SJSA1 (cell line): ENCODE measurements around the gene MGST1. TPM values are rescaled to one million over a fixed set of nuclear protein-coding genes. Genes with fewer than 3 reads are reported as not detected.

Source experiments
- DNase-seq, 2 experiments: peaks; one replicate each; pipeline ENCODE4 v3.0.0-alpha.2; 2015 to 2020; ENCODE audit warnings: low spot score in 2 of 2, low read depth in 1 of 2
- H3K27ac ChIP-seq: fragments of 250-450 bp; sonication (Bioruptor Pico); 2 replicates; pipeline ENCODE4 v1.5.1; 2020; ENCODE audit warnings: mild to moderate bottlenecking, moderate library complexity
- H3K27me3 ChIP-seq: fragments of 250-450 bp; sonication (Bioruptor Pico); replicated peaks from 2 replicates; pipeline ENCODE4 v1.5.1; 2020; ENCODE audit warnings: mild to moderate bottlenecking, moderate library complexity
- H3K36me3 ChIP-seq: fragments of 250-450 bp; sonication (Bioruptor Pico); 2 replicates; pipeline ENCODE4 v1.5.1; 2020; ENCODE audit warnings: mild to moderate bottlenecking
- H3K4me1 ChIP-seq: fragments of 250-450 bp; sonication (Bioruptor Pico); replicated peaks from 2 replicates; pipeline ENCODE4 v1.6.1; 2021; ENCODE audit warnings: mild to moderate bottlenecking
- H3K4me3 ChIP-seq: fragments of 250-450 bp; sonication (Bioruptor Pico); 2 replicates; pipeline ENCODE4 v1.5.1; 2020; ENCODE audit warnings: mild to moderate bottlenecking
- H3K9me3 ChIP-seq: fragments of 250-450 bp; sonication (Bioruptor Pico); replicated peaks from 2 replicates; pipeline ENCODE4 v1.5.1; 2020; ENCODE audit warnings: mild to moderate bottlenecking
- total RNA-seq: library from RNA; depleted of rRNA; stranded (reverse); fragments of >200 nt; shearing (Covaris generic); gene quantifications from 2 replicates; pipeline ENCODE4 v1.2.3, GENCODE V29; 2014

MGST1 gene
- total RNA-seq, 1 experiment from 2014 or later: not detected

GRCh38 chr12:16330560-16330959, 16.9 kb upstream of the MGST1 start:
- no peak overlapping the region for H3K27ac ChIP-seq
- no peak overlapping the region for H3K4me3 ChIP-seq
- H3K36me3 ChIP-seq: no peaks in the 10 kb centered on the region
- H3K27me3 ChIP-seq: no peaks in the 10 kb centered on the region
- DNase-seq: no peak
- H3K4me1 ChIP-seq: no peaks in the 10 kb centered on the region
- no peaks in the 10 kb centered on the region for H3K9me3 ChIP-seq

GRCh38 chr12:16331998-16332397, 15.4 kb upstream of the MGST1 start:
- no peaks in the 10 kb centered on the region for H3K9me3 ChIP-seq
- H3K27me3 ChIP-seq: no peaks in the 10 kb centered on the region
- H3K36me3 ChIP-seq: no peaks in the 10 kb centered on the region
- DNase-seq: no peak
- H3K4me1 ChIP-seq: no peaks in the 10 kb centered on the region
- H3K27ac ChIP-seq: no peak overlapping the region
- H3K4me3 ChIP-seq: no peak overlapping the region

DNA sequence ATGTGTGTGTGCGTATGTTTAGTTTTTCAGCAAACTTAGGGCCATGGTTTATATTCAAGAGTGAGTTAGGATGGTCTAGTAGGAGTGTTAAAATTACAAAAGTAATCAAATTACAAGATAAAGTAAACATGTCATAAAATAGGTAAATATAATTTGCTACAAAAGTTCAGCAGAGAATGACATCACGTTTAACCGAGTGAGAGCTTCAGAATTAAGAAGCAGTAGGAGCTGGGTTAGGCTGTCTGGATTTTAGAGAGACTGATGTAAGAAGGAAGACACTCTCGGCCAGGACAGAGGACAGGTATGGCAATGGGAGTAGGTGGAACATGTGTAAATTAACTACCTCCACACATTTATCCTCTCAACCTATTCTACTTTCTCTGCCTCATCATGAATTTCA, 11.6 kb upstream of the MGST1 start:
- Histone ChIP-seq H3K4me3 (no peak overlapping the region), H3K9me3 (no peaks in the 10 kb centered on the region), H3K27me3 (no peaks in the 10 kb centered on the region), H3K4me1 (no peaks in the 10 kb centered on the region), H3K36me3 (no peaks in the 10 kb centered on the region), H3K27ac (no peak overlapping the region)
- DNase-seq: no peak

GRCh38 chr12:16344269-16344668, 3.2 kb upstream of the MGST1 start:
- no peaks in the 10 kb centered on the region for H3K36me3 ChIP-seq
- no peak for DNase-seq
- H3K4me3 ChIP-seq: no peak overlapping the region
- H3K4me1 ChIP-seq: no peaks in the 10 kb centered on the region
- no peak overlapping the region for H3K27ac ChIP-seq
- H3K9me3 ChIP-seq: no peaks in the 10 kb centered on the region
- no peaks in the 10 kb centered on the region for H3K27me3 ChIP-seq

DNA sequence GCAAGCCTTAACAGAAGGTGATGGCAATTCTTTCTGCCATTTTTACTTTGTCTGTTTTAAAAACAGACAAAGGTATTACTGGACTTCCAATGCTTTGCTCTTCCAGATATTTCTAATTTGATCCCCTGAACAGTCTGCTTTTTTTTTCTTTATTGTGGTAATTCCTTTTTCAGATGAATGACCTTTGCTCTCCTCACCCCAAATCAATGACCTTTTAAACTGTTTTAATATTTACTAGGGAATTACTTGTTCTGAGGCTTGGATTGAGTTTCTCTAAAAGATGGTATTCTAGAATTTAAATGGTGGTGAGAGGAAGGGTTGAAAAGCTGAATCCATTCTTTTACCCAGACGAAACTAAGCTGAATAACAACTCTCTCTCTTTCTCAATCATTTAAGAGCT, 2.3 kb upstream of the MGST1 start:
- Histone ChIP-seq H3K36me3 (no peaks in the 10 kb centered on the region), H3K4me1 (no peaks in the 10 kb centered on the region), H3K27ac (no peak overlapping the region), H3K27me3 (no peaks in the 10 kb centered on the region), H3K4me3 (no peak overlapping the region), H3K9me3 (no peaks in the 10 kb centered on the region)
- no peak for DNase-seq

GRCh38 chr12:16346958-16347357, 487 bp upstream of the MGST1 start:
- Histone ChIP-seq H3K4me1 (no peaks in the 10 kb centered on the region), H3K27me3 (no peaks in the 10 kb centered on the region), H3K27ac (no peak overlapping the region), H3K36me3 (no peaks in the 10 kb centered on the region), H3K4me3 (no peak overlapping the region), H3K9me3 (no peaks in the 10 kb centered on the region)
- no peak for DNase-seq

DNA sequence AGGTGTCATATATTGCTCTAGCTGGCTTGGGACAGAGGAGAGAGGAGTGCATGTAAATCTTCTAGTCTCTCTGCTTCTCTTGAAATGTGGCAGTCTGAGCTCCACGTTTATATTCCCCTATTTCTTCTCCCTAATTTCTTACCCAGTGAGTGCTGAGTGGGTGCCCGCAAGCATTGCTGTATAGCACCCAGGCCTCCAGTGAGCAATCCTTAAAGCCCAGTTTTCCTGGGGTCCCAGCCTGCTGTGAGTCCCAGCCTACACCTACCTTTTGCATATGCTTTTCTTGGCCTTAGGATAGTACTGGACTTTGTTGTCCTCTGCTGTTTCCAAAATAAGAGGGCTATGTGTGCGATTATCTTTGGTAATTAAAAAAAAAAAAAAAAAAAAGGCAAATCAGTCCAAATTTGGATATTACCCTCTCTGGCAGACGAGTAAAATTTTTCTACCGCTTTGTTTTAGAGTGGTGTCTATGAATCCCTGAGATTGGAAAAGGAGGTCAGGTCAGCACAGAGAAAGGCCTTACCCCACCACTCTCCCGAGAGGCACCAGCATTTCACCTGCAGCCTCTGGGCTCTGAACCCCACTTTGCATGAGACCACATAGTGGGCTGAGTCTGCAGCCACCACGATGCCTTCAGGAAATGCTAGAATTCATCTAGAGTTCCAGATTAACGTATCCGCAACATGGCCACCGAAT, 1.1 kb downstream of the MGST1 start:
- Histone ChIP-seq H3K36me3 (no peaks in the 10 kb centered on the region), H3K4me3 (no peak overlapping the region), H3K4me1 (no peaks in the 10 kb centered on the region), H3K27ac (no peak overlapping the region), H3K9me3 (no peaks in the 10 kb centered on the region), H3K27me3 (no peaks in the 10 kb centered on the region)
- DNase-seq: no peak

DNA sequence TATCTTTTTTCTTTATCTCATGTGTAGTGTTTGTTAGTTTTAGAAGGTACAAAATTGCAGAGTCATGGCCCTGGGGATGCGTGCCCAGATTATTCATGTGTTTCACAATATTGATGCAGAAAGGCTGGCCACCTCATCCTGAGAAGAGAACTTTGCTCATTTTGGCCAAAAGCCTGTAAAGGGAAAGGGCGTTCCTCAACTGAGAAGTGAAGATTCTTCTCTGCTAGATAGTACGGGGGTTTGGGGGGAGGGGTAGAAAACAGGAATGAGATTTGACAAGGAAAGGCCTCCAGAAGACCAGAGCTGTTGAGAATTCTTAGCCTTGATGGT, 1.7 kb downstream of the MGST1 start:
- no peaks in the 10 kb centered on the region for H3K27me3 ChIP-seq
- no peak overlapping the region for H3K27ac ChIP-seq
- H3K4me1 ChIP-seq: no peaks in the 10 kb centered on the region
- H3K9me3 ChIP-seq: no peaks in the 10 kb centered on the region
- no peak overlapping the region for H3K4me3 ChIP-seq
- H3K36me3 ChIP-seq: no peaks in the 10 kb centered on the region
- no peak for DNase-seq

DNA sequence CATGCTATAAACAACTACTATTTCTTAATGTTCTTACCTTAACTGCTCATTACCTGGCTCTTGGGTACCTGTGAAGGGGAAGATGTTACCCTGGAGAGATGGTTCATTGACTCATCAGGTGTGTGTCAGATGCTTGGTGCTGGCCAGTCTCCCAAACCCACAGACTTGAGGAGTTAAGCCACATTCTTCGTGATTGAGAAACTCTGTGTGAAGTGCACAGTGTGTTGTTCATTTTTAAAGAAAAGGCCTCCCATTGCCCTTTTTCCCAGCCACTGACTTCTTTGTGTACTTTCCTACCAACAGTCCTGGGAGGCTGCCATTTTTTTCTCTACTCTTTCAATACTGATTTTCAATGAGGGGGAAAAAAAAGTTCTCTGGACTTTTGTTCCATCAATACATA, 3.2 kb downstream of the MGST1 start:
- H3K4me3 ChIP-seq: no peak overlapping the region
- H3K9me3 ChIP-seq: no peaks in the 10 kb centered on the region
- DNase-seq: no peak
- H3K27ac ChIP-seq: no peak overlapping the region
- no peaks in the 10 kb centered on the region for H3K36me3 ChIP-seq
- H3K4me1 ChIP-seq: no peaks in the 10 kb centered on the region
- no peaks in the 10 kb centered on the region for H3K27me3 ChIP-seq

GRCh38 chr12:16352481-16352880, 5.0 kb downstream of the MGST1 start:
- no peak for DNase-seq
- no peak overlapping the region for H3K4me3 ChIP-seq
- H3K27me3 ChIP-seq: no peaks in the 10 kb centered on the region
- no peaks in the 10 kb centered on the region for H3K36me3 ChIP-seq
- H3K27ac ChIP-seq: no peak overlapping the region
- H3K9me3 ChIP-seq: no peaks in the 10 kb centered on the region
- H3K4me1 ChIP-seq: no peaks in the 10 kb centered on the region

DNA sequence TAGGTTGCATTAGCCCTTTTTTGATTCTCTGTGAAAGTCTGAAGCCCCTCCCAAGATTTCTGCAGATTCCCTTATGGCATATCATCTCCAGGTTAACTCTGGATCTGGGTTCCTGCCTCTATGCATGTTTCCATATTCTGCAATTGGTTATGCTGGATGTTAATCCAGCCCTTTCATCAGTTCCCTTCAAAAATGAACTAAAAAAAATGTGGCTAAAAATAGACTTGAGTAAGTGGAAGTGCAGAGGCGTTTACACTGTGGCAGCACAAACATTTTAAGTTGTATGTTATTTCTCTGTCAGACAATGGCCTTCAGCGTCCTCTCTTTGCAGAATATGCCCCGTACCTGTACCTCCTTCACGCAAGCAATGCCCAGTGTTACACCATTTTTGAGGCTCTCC, 11.4 kb downstream of the MGST1 start:
- no peaks in the 10 kb centered on the region for H3K4me1 ChIP-seq
- H3K27ac ChIP-seq: no peak overlapping the region
- no peak overlapping the region for H3K4me3 ChIP-seq
- H3K9me3 ChIP-seq: no peaks in the 10 kb centered on the region
- H3K36me3 ChIP-seq: no peaks in the 10 kb centered on the region
- no peaks in the 10 kb centered on the region for H3K27me3 ChIP-seq
- DNase-seq: no peak

DNA sequence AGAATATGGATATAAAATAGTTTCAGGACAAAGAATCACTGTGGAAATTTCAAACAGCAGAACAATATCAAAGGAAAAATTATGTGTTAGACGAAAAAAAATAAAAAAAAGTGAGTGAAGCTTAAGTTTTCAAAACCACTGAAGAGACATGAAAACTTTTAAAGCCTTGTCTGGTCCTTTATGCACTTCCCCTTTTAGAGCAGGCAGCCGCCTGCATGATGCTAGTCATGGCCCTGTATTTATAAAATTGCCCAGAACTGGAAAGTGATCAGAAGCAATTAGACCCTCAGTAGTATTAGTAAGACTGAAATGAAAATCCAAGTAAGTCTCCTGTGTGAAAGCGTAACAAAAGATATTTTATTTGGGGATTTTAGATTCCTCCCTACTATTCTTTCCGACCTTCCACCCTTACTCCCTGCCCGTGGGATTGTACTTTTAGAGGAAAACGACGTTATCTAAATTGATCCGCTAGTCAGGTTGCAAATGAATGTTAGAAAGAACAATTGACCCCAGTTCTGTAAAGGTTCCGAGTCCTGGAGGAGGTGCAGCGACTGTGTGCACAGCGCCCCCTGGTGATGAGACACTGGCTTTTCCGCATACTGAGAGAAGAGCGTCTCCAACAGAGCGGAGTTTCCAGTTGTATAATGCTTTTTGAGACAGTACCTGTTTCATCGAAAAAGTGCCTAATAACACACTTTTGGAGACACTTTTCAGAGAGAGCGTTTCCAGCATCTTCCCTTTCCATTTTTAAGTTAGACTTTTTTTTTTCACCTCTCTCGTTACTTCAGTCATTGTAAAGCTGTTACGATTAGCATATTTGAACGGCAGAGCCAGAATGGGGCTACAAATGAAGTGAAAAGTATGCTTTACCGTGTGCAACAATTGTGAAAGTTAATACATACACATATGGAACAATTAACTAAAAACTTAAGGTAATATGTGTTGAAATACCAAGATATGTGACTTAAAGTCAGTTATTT, 12.4 kb downstream of the MGST1 start:
- DNase-seq: peak; percentile 3 to 44

GRCh38 chr12:16361142-16361783, 13.8 kb downstream of the MGST1 start:
- Histone ChIP-seq H3K9me3 (no peaks in the 10 kb centered on the region), H3K4me1 (no peaks in the 10 kb centered on the region), H3K27me3 (no peaks in the 10 kb centered on the region), H3K4me3 (no peak overlapping the region), H3K27ac (no peak overlapping the region), H3K36me3 (no peaks in the 10 kb centered on the region)
- DNase-seq: no peak

More for the DNA sequence above, 12.4 kb downstream of the MGST1 start:
- Histone ChIP-seq H3K9me3 (no peaks in the 10 kb centered on the region), H3K4me3 (no peak overlapping the region), H3K4me1 (no peaks in the 10 kb centered on the region), H3K27ac (no peak overlapping the region), H3K27me3 (no peaks in the 10 kb centered on the region), H3K36me3 (no peaks in the 10 kb centered on the region)

GRCh38 chr12:16362550-16362949, 15.1 kb downstream of the MGST1 start:
- H3K9me3 ChIP-seq: no peaks in the 10 kb centered on the region
- H3K4me1 ChIP-seq: no peaks in the 10 kb centered on the region
- H3K27me3 ChIP-seq: no peaks in the 10 kb centered on the region
- DNase-seq: no peak
- H3K27ac ChIP-seq: no peak overlapping the region
- H3K36me3 ChIP-seq: no peaks in the 10 kb centered on the region
- no peak overlapping the region for H3K4me3 ChIP-seq
